Fibroblast of the aortic adventitia (primary cell): ENCODE measurements around the gene TGM2. TPM values are rescaled to one million over a fixed set of nuclear protein-coding genes. Genes with fewer than 3 reads are reported as not detected.

Experiments
- DNase-seq: peaks from one replicate; pipeline ENCODE4 v3.0.0-alpha.2; 2010; ENCODE audit warnings: low read depth
- H3K4me3 ChIP-seq: 2 replicates; pipeline ENCODE4 v1.5.1; 2011; ENCODE audit warnings: low read depth, mild to moderate bottlenecking, control low read depth, low read length, moderate library complexity
- total RNA-seq: library from RNA; depleted of rRNA; stranded (reverse); fragments of >200 nt; gene quantifications from 2 replicates; pipeline ENCODE4 v1.2.3, GENCODE V29; 2012; ENCODE audit warnings: low replicate concordance
- TF ChIP-seq, protein P1 (sequence below): IDR thresholded peaks from 2 replicates; pipeline ENCODE4 v1.5.1; 2011; ENCODE audit warnings: mild to moderate bottlenecking, low read length, control low read depth, inconsistent platforms; ENCODE audit not compliant: insufficient read depth

The TGM2 gene
- total RNA-seq, 1 donor: 117 TPM

DNA sequence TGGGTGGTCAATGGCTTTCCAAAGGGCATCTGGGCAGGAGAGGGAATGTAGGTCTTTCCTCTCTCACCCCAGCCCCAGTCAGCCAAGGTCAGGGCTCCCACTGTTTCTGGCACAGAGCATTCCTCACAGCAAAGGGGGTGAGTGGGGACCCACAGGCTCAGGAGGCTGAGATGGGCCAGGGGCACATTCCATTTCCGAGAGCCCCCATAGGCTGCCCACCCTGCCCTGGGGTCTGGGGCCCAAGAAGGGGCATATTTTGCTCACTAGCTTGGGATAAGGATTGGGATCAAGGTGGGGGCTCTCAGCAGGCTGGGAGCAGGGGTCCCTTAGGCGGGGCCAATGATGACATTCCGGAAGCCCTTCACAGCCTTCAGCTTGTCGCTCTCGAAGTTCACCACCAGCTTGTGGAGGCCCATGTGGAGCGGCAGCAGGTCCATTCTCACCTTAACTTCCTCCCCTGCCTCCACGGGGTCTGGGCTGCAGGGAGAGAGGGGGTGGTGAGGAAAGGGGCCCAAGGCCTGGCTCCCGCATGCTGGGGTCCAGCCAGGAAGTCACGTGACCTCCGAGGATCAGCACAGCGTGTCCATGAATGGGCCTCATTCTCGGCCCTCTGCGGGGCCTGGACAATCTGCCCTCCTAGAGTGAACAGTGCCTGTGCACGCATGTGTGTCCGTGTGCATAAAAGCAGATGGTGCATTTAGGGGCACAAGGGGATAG lies 35.0 kb downstream of the TGM2 start:
- DNase-seq: no peak
- TF ChIP-seq, protein P1, sequence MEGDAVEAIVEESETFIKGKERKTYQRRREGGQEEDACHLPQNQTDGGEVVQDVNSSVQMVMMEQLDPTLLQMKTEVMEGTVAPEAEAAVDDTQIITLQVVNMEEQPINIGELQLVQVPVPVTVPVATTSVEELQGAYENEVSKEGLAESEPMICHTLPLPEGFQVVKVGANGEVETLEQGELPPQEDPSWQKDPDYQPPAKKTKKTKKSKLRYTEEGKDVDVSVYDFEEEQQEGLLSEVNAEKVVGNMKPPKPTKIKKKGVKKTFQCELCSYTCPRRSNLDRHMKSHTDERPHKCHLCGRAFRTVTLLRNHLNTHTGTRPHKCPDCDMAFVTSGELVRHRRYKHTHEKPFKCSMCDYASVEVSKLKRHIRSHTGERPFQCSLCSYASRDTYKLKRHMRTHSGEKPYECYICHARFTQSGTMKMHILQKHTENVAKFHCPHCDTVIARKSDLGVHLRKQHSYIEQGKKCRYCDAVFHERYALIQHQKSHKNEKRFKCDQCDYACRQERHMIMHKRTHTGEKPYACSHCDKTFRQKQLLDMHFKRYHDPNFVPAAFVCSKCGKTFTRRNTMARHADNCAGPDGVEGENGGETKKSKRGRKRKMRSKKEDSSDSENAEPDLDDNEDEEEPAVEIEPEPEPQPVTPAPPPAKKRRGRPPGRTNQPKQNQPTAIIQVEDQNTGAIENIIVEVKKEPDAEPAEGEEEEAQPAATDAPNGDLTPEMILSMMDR: no peak
- H3K4me3 ChIP-seq: no peak overlapping the region

DNA sequence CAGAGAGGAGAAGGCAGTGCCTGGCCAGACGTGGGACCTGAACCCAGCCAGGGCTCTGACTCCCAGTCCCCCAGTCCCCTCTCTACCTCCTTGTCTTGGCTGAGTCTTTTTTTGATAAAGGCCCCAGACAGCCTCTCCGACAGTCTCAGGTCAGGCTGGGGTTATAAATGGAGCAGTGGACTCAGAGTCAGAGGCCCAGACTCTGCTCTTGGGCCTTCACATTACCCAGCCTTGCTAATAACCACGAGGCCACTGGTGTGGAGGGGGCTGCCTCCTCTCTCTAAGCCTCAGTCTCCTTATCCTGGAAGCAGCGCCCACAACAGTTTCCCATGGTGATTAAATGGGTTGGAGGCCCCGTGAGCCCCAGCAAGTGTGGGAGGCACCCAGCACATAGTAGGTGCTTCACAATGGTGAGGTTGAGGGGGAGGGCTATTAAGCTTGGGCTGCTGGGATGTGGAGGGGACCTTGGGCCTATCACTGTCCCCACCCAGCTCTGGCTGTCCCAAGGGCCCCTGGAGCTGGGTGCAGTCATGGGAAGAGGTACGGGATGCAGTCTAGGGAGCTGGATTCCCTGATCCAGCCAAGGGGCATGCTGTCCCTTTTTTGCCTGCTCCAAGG lies 35.7 kb downstream of the TGM2 start:
- DNase-seq: no peak

DNA sequence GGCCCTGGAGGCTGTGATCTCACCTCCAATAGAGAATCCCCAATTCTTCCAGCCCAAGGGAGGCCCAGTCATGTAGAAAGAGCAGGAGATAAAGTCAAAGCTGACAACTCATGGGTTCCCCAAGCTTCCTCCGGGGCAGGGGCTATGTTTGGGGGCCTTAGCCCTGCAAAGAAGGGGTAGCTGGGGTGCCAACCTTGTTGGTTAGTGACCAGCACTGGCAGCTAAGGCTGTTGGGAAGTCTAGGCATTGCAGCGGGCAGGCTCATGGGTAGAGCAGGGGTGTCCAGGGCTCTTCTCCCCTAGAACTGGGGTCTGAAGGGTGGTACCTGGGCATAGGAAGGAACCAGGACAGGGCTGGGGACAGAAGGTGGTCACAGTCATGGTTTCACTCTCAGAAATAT lies 36.4 kb downstream of the TGM2 start:
- TF ChIP-seq, protein P1: no peak
- DNase-seq: no peak
- no peak overlapping the region for H3K4me3 ChIP-seq

More for the DNA sequence above, 35.7 kb downstream of the TGM2 start:
- H3K4me3 ChIP-seq: no peak overlapping the region
- TF ChIP-seq, protein P1: no peak

DNA sequence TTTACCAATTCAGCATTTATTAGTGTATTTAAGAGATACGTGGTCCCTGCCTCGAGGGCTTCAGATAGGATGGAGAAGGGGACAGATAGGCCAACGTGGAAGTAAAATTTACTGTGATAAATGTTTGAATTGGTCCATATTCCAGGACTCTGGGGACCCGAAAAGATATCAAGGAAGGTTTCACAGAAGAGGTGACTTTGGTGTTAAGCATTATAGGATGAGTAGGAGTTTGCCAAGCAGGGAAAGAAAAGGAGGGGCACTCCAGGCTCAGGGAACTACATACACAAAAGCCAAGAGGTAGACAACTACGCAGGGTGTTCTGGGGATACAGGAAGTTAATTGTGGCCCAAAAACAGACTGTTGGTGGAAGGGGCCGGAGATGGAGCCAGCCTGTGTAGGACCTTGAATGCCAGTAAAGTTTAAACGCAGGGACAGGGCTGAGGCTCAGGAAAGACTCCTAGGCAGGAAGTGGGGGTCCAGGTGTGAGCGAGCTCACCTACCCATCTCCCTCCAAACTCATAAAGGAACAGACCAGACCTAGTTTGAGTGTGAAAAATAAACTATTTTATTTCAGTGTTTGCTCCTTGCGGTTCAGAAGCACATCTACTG lies 37.0 kb downstream of the TGM2 start:
- no peak overlapping the region for H3K4me3 ChIP-seq
- TF ChIP-seq, protein P1: no peak
- no peak for DNase-seq

DNA sequence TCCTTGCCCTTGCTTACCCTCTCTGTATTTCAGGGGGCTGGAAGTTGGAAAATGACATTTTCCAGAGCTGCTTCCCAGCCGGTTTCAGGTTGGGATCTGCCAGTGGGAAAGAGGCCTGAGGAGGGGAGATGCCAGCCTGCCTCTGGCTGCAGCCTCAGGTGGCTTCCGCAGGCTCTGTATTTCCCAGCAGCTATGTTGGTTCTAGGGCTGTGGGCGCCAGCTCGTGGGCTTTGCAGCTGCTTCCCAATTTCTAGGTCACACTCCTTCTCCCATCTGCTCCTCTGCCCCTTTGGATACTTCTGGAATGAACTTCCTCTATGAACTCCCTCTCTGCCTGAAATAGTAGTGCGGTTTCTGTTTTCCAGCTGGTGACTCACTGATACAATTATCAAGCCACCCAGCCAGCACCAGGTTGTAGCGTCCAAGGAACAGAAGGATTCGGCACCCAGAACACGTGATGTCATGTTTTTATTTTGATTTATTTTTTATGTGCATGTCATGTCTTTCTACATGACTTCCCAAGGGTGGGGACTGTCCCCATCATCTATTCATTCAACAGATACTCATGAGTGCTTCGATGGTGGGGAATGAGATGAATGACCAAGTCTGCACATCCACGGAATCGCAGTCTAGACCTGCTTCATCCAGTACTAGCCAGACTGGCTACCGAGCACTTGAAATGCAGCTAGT lies 38.0 kb downstream of the TGM2 start:
- no peak overlapping the region for H3K4me3 ChIP-seq
- peak; percentile 82 for DNase-seq
- TF ChIP-seq, protein P1: no peak

DNA sequence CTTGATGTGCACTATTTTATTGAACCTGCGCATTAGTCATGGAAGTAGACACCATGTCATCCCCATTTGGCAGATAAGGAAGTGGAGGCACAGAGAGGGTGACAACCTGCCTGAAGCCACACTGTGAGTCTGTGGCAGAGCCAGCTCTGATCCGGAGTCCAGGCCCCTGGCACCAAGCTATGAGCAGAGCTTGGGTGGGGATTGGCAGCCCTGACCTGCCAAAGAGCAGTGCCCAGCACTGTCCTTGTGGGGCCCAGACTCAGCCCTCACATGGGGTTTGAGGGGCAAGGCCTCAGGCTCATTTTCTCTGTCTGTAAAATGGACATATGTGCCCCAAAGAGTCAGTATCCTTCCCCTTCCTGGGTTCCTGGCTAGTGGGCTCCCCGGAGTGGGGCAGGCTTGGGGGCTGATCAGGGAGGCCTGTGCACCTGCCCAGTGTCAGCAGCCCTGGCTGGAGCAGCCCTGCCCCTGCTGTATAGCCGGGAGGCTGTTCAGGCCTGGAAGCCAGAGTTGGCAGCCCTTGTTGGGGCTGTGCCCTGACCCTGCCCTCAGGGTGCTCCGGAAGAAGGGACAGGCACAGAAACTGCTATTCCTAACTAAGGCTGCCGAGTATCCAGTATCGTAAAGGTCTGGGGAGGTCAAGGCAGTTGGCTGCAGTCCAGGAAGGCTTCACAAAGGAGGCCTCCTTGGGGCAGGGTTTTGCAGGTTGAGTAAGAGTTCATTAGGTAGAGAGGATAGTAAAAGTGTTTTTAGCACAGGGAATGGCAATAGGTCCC lies 38.7 kb downstream of the TGM2 start:
- DNase-seq: peak; percentile 28
- TF ChIP-seq, protein P1: no peak
- H3K4me3 ChIP-seq: no peak overlapping the region
